Stimulated activated naive CD8-positive, alpha-beta T cell treated with anti-CD3 and anti-CD28 coated beads, Interleukin-15, Interleukin-2, amounts not matched to agents 100 ng/mL and 50 ng/mL, for 24 hours (primary cell): ENCODE measurements around the gene CDK11A.
"Not testable (repeated sequence)": the region's sequence is repeated elsewhere in the genome, so short reads cannot be mapped to it uniquely, and the experiment has no call there.

Source experiments
- H3K27ac Mint-ChIP-seq: one replicate; pipeline ENCODE4 v1.8.0; 2021; ENCODE audit warnings: mild to moderate bottlenecking, mixed read lengths
- H3K27me3 Mint-ChIP-seq: one replicate; pipeline ENCODE4 v1.8.0; 2021; ENCODE audit warnings: mixed read lengths
- H3K36me3 Mint-ChIP-seq: one replicate; pipeline ENCODE4 v1.8.0; 2021; ENCODE audit warnings: low read depth, mixed read lengths
- H3K4me1 Mint-ChIP-seq: one replicate; pipeline ENCODE4 v1.8.0; 2021; ENCODE audit warnings: low read depth, mixed read lengths
- H3K4me3 Mint-ChIP-seq: one replicate; pipeline ENCODE4 v1.8.0; 2021; ENCODE audit warnings: mild to moderate bottlenecking, mixed read lengths
- H3K9me3 Mint-ChIP-seq: one replicate; pipeline ENCODE4 v1.8.0; 2021; ENCODE audit warnings: mixed read lengths

Gene CDK11A

DNA sequence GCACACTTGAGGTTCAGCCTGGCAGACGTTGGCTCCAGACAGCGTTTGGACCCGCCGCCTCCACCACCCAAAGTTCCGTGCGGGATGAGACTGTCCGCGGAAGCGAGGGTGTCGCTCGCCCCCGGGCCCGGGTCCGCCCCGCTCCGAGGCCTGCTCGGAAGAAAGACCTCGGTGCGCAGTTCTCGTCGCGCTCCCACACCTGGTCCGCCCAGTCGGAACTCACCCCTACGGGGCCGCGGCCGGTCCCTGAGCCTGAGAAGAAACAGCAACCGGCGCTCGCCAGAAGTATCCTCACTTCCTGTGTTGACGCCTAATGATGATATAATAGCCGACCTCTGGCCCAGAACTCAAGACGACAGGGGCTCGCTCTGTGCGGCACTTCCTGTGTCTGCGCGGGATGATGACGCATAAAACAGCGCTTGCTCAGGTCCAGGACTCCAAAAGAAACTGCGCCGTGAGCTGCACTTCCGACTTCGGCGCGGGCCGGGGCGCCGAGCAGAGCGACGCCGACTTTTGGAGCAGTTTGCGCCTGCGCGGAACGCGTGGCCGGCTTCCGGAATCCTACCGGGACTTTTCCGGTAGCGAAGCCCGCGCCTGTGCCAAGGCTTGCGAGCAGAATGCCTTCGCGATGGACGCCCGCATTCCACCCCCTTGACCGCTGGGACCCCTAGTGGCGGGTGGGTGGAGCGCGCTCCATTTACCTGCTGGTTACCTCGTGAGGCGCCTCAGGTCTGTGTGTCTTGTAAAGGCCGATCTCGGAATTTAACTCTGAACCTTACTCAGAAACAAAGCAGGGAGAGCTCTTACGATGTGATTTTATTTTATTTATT is at the start of gene CDK11A:
Gene CDK11A, minus strand, starts transcription at position 323 of the 830 bp plus-strand sequence. CDS start 1,539 bp downstream, outside the sequence.
- not testable (repeated sequence) for H3K4me1 Mint-ChIP-seq, H3K27me3 Mint-ChIP-seq, H3K9me3 Mint-ChIP-seq
- Mint-ChIP-seq H3K4me3 (peak within 1 kb of the TSS; percentile 85), H3K27ac (peak within 1 kb of the TSS; percentile 86), H3K36me3 (peaks cover 27% of the 10 kb centered on the region)

- no peak overlapping the region for H3K4me3 Mint-ChIP-seq
- peaks cover 35% of the 10 kb centered on the region for H3K36me3 Mint-ChIP-seq
- peaks cover 4% of the 10 kb centered on the region for H3K9me3 Mint-ChIP-seq
- no peak overlapping the region for H3K27ac Mint-ChIP-seq
- H3K4me1 Mint-ChIP-seq: peaks cover 28% of the 10 kb centered on the region
- H3K27me3 Mint-ChIP-seq: no peaks in the 10 kb centered on the region
Measured at GRCh38 chr1:1773874-1774273, 49.7 kb upstream of the CDK11A start.

GRCh38 chr1:1771096-1771495 is 46.9 kb upstream of the CDK11A start:
- Mint-ChIP-seq H3K36me3 (peaks cover 50% of the 10 kb centered on the region), H3K4me3 (no peak overlapping the region), H3K4me1 (peaks cover 12% of the 10 kb centered on the region), H3K9me3 (peaks cover 4% of the 10 kb centered on the region), H3K27me3 (no peaks in the 10 kb centered on the region), H3K27ac (no peak overlapping the region)

DNA sequence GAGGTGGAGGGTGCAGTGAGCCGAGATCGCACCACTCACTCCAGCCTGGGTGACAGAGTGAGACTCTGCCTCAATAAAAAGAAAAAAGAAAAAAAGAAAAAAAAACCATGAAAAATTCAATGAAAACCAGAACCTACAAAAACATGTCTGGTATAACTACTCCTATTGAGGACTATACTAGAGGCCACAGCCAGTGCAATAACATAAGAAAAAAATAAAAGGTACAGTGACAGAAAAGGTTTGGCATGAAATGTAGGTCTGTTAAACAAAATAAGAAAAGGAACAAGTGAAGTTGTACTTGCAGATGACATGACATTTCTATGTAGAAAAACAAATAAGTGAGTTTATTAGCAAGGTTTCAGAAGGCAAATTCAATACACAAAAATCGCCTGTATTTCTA is 45.9 kb upstream of the CDK11A start:
- H3K36me3 Mint-ChIP-seq: peaks cover 43% of the 10 kb centered on the region

DNA sequence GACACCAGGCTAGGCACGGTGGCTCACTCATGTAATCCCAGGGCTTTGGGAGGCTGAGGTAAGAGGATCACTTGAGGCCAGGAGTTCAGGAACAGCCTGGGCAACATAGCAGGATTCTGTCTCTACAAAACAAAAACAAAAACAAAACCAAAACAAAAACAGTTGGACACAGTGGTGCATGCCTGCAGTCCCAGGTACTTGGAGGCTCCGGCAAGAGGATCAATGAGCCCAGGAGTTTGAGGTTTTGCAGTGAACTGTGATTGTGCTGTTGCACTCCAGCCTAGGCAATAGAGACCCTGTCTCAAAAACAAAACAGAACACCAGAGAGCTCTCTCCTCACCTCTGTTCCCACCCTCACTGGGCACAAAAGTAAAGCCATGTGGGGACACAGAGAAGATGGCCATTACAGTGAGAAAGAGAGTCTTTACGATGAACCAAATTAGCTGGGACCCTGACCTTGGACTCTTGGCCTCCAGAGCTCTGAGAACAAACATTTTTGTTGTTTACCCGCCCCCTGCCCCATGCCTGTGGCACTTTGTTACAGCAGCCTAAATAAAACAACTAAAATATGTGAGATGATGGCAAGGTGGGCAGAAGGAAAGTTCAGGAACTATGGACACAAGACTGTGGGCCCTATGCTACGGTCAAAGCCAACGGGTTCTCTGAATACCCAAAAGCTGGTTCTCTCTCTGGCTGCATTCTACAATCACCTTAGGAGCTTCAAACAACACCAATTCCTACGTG is 44.3 kb upstream of the CDK11A start:
- peaks cover 4% of the 10 kb centered on the region for H3K9me3 Mint-ChIP-seq
- H3K4me1 Mint-ChIP-seq: no peaks in the 10 kb centered on the region
- H3K27me3 Mint-ChIP-seq: no peaks in the 10 kb centered on the region
- no peak overlapping the region for H3K27ac Mint-ChIP-seq
- no peak overlapping the region for H3K4me3 Mint-ChIP-seq
- H3K36me3 Mint-ChIP-seq: peaks cover 54% of the 10 kb centered on the region

More for the DNA sequence above, 45.9 kb upstream of the CDK11A start:
- H3K9me3 Mint-ChIP-seq: peaks cover 4% of the 10 kb centered on the region
- H3K4me3 Mint-ChIP-seq: no peak overlapping the region
- no peak overlapping the region for H3K27ac Mint-ChIP-seq
- H3K4me1 Mint-ChIP-seq: peaks cover 2% of the 10 kb centered on the region
- no peaks in the 10 kb centered on the region for H3K27me3 Mint-ChIP-seq

DNA sequence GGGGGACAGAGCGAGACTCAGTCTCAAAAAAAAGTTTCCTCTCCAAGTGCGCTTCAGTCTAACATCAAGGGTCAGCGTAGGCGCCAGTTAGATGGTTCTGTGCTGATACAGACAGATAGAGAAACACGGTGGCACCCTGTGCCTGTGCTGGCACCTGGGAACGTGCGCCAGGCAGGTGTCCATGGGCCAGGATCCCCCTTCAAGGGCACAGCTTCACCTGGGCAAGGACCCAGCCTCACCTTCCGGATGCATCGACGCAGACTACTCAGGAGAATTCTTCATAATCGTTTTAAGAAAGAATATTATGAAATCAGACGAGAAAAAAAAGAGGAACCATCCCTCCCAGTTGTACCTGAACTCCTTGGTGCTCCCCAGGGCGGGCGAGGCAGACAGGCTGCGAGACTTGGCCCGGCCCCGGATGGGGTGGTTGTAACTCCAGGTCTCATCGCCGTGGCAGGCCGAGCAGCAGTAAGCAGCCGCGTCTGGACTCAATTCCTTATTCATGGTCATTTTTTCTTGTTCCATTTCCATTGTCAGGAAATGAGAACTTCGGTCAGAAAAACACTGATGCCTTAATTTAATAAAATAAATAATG is 40.8 kb upstream of the CDK11A start:
- Mint-ChIP-seq H3K27ac (no peak overlapping the region), H3K36me3 (peaks cover 45% of the 10 kb centered on the region), H3K4me1 (no peaks in the 10 kb centered on the region), H3K27me3 (no peaks in the 10 kb centered on the region), H3K9me3 (no peaks in the 10 kb centered on the region), H3K4me3 (no peak overlapping the region)

DNA sequence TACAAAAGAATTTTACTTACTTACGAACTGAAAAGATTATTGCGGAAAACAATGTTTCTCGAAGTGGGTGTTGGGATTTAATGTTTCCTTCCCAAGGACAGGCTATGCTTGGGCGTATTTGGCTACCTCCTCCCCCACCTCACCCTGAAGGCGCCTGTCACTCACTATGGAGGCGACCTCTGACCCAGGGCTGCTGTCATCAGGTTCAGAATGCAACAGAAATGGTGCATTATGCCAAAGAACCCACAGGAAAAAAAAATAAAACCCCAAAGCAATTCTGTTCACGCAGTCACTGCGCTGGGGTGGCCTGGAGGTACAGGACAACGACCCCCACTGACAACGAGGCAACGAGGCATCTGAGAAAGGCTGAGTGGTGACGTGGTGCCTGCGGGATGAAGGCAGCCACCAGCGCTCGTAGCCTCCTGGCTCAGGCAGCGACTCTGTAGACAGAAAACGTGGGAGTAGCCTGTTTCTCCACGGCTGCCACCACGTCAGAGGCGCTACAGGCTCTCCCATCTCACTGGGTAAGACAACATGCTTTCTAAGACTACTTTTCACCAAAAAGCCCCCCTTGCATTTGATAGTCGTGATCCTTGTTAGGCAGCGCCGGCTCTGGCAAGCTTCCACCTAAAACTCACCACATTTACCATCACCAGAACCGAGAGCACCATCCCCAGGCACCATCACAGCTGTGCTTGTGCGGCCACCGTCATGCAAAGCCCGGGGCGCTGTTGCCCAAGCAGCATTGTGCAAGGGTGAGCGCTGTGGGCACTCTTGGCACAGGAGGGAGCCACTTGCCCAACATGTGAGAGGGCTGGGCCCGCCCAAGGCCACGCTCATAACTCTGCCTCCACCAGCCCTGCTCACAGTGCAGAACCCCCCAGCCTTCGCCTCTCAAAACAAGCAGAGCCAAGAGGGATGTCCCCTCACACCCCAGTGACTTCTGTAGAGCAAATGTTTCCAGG is 39.8 kb upstream of the CDK11A start:
- peaks cover 45% of the 10 kb centered on the region for H3K36me3 Mint-ChIP-seq
- no peak overlapping the region for H3K27ac Mint-ChIP-seq
- no peaks in the 10 kb centered on the region for H3K4me1 Mint-ChIP-seq
- no peaks in the 10 kb centered on the region for H3K27me3 Mint-ChIP-seq
- no peaks in the 10 kb centered on the region for H3K9me3 Mint-ChIP-seq
- H3K4me3 Mint-ChIP-seq: no peak overlapping the region

DNA sequence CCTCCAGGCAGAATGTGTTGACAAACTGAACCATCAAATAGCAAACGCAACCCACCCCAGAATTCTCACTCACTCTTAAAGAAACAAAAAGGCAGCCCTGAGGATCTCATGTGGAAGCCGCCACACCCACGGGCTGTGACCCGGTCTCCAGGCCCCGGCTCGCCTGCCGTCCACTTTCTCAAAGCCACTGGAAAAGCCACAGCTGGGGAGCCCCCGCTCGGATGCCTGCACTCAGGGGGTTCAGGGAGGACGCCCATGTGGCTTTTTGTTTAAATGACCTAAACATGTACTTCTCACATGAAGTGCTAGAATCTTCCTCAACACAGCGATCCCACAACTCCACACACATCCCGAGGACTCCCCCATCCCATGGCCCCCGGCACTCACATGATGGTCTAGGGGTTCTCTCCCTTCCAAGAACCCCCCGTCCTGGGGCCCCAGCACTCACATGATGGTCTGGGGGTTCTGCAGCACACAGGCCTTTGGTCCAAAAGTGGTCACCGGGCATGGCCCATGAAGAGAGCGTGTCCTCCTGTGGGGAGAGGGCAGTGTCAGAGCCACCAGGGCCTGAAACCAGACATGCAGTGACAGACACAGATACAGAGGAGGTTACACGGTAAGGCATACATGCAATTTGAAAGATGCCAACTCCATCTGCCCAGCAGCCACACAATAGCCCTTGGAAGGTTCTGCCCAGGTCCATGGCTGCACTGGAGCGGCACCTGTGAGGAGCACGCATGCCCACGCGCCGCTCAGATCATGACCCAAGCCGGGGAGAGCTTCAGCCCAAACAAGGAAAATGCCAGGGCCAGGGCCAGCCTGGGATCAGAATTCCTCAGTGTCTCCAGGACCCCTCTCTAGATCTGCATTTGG is 37.6 kb upstream of the CDK11A start:
- peaks cover 36% of the 10 kb centered on the region for H3K36me3 Mint-ChIP-seq
- no peaks in the 10 kb centered on the region for H3K27me3 Mint-ChIP-seq
- H3K4me1 Mint-ChIP-seq: no peaks in the 10 kb centered on the region
- H3K4me3 Mint-ChIP-seq: no peak overlapping the region
- no peak overlapping the region for H3K27ac Mint-ChIP-seq
- no peaks in the 10 kb centered on the region for H3K9me3 Mint-ChIP-seq

GRCh38 chr1:1760715-1761114 is 36.6 kb upstream of the CDK11A start:
- no peaks in the 10 kb centered on the region for H3K9me3 Mint-ChIP-seq
- H3K27me3 Mint-ChIP-seq: no peaks in the 10 kb centered on the region
- H3K4me3 Mint-ChIP-seq: no peak overlapping the region
- no peak overlapping the region for H3K27ac Mint-ChIP-seq
- peaks cover 39% of the 10 kb centered on the region for H3K36me3 Mint-ChIP-seq
- no peaks in the 10 kb centered on the region for H3K4me1 Mint-ChIP-seq

- peaks cover 39% of the 10 kb centered on the region for H3K36me3 Mint-ChIP-seq
- no peaks in the 10 kb centered on the region for H3K27me3 Mint-ChIP-seq
- no peak overlapping the region for H3K27ac Mint-ChIP-seq
- no peak overlapping the region for H3K4me3 Mint-ChIP-seq
- H3K4me1 Mint-ChIP-seq: no peaks in the 10 kb centered on the region
- H3K9me3 Mint-ChIP-seq: no peaks in the 10 kb centered on the region
Measured at GRCh38 chr1:1760345-1760650, 36.1 kb upstream of the CDK11A start.

GRCh38 chr1:1759456-1760344 is 35.5 kb upstream of the CDK11A start:
- Mint-ChIP-seq H3K27ac (no peak overlapping the region), H3K4me3 (no peak overlapping the region), H3K36me3 (peaks cover 39% of the 10 kb centered on the region), H3K9me3 (no peaks in the 10 kb centered on the region), H3K4me1 (no peaks in the 10 kb centered on the region), H3K27me3 (no peaks in the 10 kb centered on the region)

GRCh38 chr1:1758692-1759455 is 34.7 kb upstream of the CDK11A start:
- H3K36me3 Mint-ChIP-seq: peaks cover 34% of the 10 kb centered on the region
- H3K4me1 Mint-ChIP-seq: no peaks in the 10 kb centered on the region
- no peaks in the 10 kb centered on the region for H3K27me3 Mint-ChIP-seq
- H3K4me3 Mint-ChIP-seq: no peak overlapping the region
- H3K9me3 Mint-ChIP-seq: no peaks in the 10 kb centered on the region
- H3K27ac Mint-ChIP-seq: no peak overlapping the region
